ENCODE results near the gene PPP3R1. TPM values are rescaled to one million over a fixed set of nuclear protein-coding genes. Genes with fewer than 3 reads are reported as not detected.

PPP3R1 gene
- total RNA-seq, 2 experiments from 2014 or later: 15.1 to 90.3 TPM

- Histone ChIP-seq H3K79me2 (ENCODE audit: insufficient read depth, low read depth, low read length) (peaks cover 71% of the 10 kb centered on the region), H3K36me3 (ENCODE audit: insufficient read depth, low read length) (peaks cover 41% of the 10 kb centered on the region), H3K4me2 (ENCODE audit: low read length) (peak overlapping the region; percentile 87), H3K4me3 (ENCODE audit: low read depth, low read length, poor library complexity, severe bottlenecking) (peak overlapping the region; percentile 89), H3K9me2 (ENCODE audit: insufficient read depth, low read length) (no peaks in the 10 kb centered on the region), H4K20me1 (ENCODE audit: insufficient read depth, low read length) (peaks cover 38% of the 10 kb centered on the region), H2AFZ (ENCODE audit: low read length) (no peak overlapping the region), H3K9me3 (ENCODE audit: low read length) (no peaks in the 10 kb centered on the region), H3K4me1 (ENCODE audit: insufficient read depth, low read length, poor library complexity, severe bottlenecking) (peaks cover 58% of the 10 kb centered on the region), H3K27ac (ENCODE audit: low read depth, low read length, poor library complexity, severe bottlenecking) (peak overlapping the region; percentile 89)
- DNase-seq (ENCODE audit: low spot score): peak; percentile 60
- ChIA-PET CTCF (ENCODE audit: unreplicated experiment) (no interaction called here), POLR2A (interaction anchor here (0.6 to 3.6 kb wide), 3 partner anchors 23 to 38 kb away, joined by 3 to 15 read pairs (median 4); no protein-coding TSS in a partner anchor)
- intact Hi-C loops (cut with micrococcal nuclease; ENCODE audit: unreplicated experiment): loop anchor here (1.0 to 5.0 kb wide), 7 partner anchors 25 to 189 kb away; partner anchors contain the start of gene PNO1
- BruUV-seq (replicated peaks): no TSS peak
- TF ChIP-seq CTCF (conservative IDR thresholded peaks at IDR 0.05; ENCODE audit: low read length): no peak
- TF ChIP-seq EZH2phosphoT487 (IDR thresholded peaks at IDR 0.05; ENCODE audit: borderline replicate concordance, low read depth, low read length): no peak
Observed at GRCh38 chr2:68251855-68252399, 405 bp downstream of the PPP3R1 start.

GRCh38 chr2:68251187-68251854, 1.0 kb downstream of the PPP3R1 start:
- Histone ChIP-seq H3K27ac (ENCODE audit: low read depth, low read length, poor library complexity, severe bottlenecking) (peak overlapping the region; percentile 89), H3K79me2 (ENCODE audit: insufficient read depth, low read depth, low read length) (peaks cover 77% of the 10 kb centered on the region), H3K4me2 (ENCODE audit: low read length) (peak overlapping the region; percentile 87), H3K4me3 (ENCODE audit: low read depth, low read length, poor library complexity, severe bottlenecking) (peak overlapping the region; percentile 89), H4K20me1 (ENCODE audit: insufficient read depth, low read length) (peaks cover 44% of the 10 kb centered on the region), H2AFZ (ENCODE audit: low read length) (no peak overlapping the region; the same call in 1 of the 2 replicates), H3K36me3 (ENCODE audit: insufficient read depth, low read length) (peaks cover 43% of the 10 kb centered on the region), H3K9me3 (ENCODE audit: low read length) (no peaks in the 10 kb centered on the region), H3K4me1 (ENCODE audit: insufficient read depth, low read length, poor library complexity, severe bottlenecking) (peaks cover 63% of the 10 kb centered on the region), H3K9me2 (ENCODE audit: insufficient read depth, low read length) (no peaks in the 10 kb centered on the region)
- BruUV-seq (replicated peaks): no TSS peak
- ChIA-PET CTCF (ENCODE audit: unreplicated experiment) (no interaction called here), POLR2A (interaction anchor here (1.0 kb wide), 1 partner anchor 57 kb away, joined by 3 read pairs; no protein-coding TSS in a partner anchor)
- intact Hi-C loops (cut with micrococcal nuclease; ENCODE audit: unreplicated experiment): loop anchor here (1.0 to 5.0 kb wide), 4 partner anchors 55 to 171 kb away; no protein-coding TSS in a partner anchor
- DNase-seq (ENCODE audit: low spot score): peak; percentile 92
- TF ChIP-seq EZH2phosphoT487 (IDR thresholded peaks at IDR 0.05; ENCODE audit: borderline replicate concordance, low read depth, low read length) (no peak), CTCF (conservative IDR thresholded peaks at IDR 0.05; ENCODE audit: low read length) (peak; percentile 88)
